Measurements from ENCODE around the gene TBC1D13.

DNA sequence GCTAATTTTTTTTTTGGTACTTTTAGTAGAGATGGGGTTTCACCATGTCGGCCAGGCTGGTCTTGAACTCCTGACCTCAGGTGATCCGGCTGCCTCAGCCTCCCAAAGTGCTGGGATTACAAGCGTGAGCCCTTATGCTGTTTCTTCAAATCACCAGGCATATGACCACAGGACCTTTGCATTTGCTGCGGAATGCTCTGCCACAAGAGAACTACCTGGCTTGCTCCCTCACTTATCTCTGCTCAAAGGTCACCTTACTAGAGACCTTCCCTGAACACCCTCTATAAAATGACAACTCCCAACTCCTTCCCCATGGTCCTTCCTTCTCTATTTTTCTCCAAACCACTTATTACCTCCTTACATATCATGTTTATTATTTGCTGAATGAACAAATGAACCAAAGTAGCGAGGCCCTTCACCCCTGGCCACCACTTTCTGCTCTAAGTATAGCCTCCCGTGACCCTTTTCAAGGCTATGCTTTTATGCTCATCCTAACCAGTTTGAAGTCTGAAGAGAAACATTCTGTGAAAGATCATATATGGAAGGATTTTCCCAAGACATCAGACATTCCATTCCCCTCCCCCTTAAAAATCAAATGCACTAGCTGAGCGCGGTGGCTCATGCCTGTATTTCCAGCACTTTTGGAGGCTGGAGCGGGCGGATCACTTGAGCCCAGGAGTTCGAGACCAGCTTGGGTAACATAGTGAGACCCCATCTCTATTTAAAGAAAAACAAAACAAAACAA is 16.6 kb upstream of the TBC1D13 start:
- TF ChIP-seq, protein P1, sequence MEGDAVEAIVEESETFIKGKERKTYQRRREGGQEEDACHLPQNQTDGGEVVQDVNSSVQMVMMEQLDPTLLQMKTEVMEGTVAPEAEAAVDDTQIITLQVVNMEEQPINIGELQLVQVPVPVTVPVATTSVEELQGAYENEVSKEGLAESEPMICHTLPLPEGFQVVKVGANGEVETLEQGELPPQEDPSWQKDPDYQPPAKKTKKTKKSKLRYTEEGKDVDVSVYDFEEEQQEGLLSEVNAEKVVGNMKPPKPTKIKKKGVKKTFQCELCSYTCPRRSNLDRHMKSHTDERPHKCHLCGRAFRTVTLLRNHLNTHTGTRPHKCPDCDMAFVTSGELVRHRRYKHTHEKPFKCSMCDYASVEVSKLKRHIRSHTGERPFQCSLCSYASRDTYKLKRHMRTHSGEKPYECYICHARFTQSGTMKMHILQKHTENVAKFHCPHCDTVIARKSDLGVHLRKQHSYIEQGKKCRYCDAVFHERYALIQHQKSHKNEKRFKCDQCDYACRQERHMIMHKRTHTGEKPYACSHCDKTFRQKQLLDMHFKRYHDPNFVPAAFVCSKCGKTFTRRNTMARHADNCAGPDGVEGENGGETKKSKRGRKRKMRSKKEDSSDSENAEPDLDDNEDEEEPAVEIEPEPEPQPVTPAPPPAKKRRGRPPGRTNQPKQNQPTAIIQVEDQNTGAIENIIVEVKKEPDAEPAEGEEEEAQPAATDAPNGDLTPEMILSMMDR (IDR thresholded peaks at IDR 0.05; ENCODE audit: poor library complexity, severe bottlenecking): no peak
- TF ChIP-seq, protein P2, sequence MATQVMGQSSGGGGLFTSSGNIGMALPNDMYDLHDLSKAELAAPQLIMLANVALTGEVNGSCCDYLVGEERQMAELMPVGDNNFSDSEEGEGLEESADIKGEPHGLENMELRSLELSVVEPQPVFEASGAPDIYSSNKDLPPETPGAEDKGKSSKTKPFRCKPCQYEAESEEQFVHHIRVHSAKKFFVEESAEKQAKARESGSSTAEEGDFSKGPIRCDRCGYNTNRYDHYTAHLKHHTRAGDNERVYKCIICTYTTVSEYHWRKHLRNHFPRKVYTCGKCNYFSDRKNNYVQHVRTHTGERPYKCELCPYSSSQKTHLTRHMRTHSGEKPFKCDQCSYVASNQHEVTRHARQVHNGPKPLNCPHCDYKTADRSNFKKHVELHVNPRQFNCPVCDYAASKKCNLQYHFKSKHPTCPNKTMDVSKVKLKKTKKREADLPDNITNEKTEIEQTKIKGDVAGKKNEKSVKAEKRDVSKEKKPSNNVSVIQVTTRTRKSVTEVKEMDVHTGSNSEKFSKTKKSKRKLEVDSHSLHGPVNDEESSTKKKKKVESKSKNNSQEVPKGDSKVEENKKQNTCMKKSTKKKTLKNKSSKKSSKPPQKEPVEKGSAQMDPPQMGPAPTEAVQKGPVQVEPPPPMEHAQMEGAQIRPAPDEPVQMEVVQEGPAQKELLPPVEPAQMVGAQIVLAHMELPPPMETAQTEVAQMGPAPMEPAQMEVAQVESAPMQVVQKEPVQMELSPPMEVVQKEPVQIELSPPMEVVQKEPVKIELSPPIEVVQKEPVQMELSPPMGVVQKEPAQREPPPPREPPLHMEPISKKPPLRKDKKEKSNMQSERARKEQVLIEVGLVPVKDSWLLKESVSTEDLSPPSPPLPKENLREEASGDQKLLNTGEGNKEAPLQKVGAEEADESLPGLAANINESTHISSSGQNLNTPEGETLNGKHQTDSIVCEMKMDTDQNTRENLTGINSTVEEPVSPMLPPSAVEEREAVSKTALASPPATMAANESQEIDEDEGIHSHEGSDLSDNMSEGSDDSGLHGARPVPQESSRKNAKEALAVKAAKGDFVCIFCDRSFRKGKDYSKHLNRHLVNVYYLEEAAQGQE (IDR thresholded peaks at IDR 0.05; ENCODE audit: borderline replicate concordance): no peak
- TF ChIP-seq EZH2 (IDR thresholded peaks at IDR 0.05; ENCODE audit: borderline replicate concordance, insufficient read depth, low read length, poor library complexity, severe bottlenecking): no peak
- TF ChIP-seq EP300 (conservative IDR thresholded peaks at IDR 0.05; ENCODE audit: poor library complexity, severe bottlenecking): no peak
- TF ChIP-seq RAD21 (conservative IDR thresholded peaks at IDR 0.05): no peak
- no peak for TF ChIP-seq MXI1 (conservative IDR thresholded peaks at IDR 0.05; ENCODE audit: poor library complexity, severe bottlenecking)
- no peak for TF ChIP-seq TAF1 (IDR thresholded peaks at IDR 0.05; ENCODE audit: low read depth)
- no peak for TF ChIP-seq POLR2AphosphoS5 (IDR thresholded peaks at IDR 0.05)

All from neural cell (in vitro differentiated cells).